Measurements from ENCODE around the gene FAM20C.

Gene FAM20C

GRCh38 chr7:208816-209215 is 16.4 kb downstream of the FAM20C start:
- DNase-seq (ENCODE audit: low spot score) = no peak

- DNase-seq (ENCODE audit: low spot score) = no peak
Observed at GRCh38 chr7:209416-209815, 17.0 kb downstream of the FAM20C start.

GRCh38 chr7:209906-210305 is 17.5 kb downstream of the FAM20C start:
- DNase-seq (ENCODE audit: low spot score) = no peak

- DNase-seq (ENCODE audit: low spot score) = no peak
Observed at GRCh38 chr7:210401-210925, 18.1 kb downstream of the FAM20C start.

GRCh38 chr7:211033-211714 is 18.8 kb downstream of the FAM20C start:
- DNase-seq (ENCODE audit: low spot score) = no peak

- no peak for DNase-seq (ENCODE audit: low spot score)
Observed at GRCh38 chr7:211715-212058, 19.3 kb downstream of the FAM20C start.

- no peak for DNase-seq (ENCODE audit: low spot score)
Observed at GRCh38 chr7:212754-213153, 20.4 kb downstream of the FAM20C start.

- DNase-seq (ENCODE audit: low spot score) = no peak
Observed at GRCh38 chr7:213324-213993, 21.1 kb downstream of the FAM20C start.

- no peak for DNase-seq (ENCODE audit: low spot score)
Observed at GRCh38 chr7:214410-215212, 22.2 kb downstream of the FAM20C start.

GRCh38 chr7:216360-217300 is 24.3 kb downstream of the FAM20C start:
- no peak for DNase-seq (ENCODE audit: low spot score)

GRCh38 chr7:217781-218180 is 25.4 kb downstream of the FAM20C start:
- DNase-seq (ENCODE audit: low spot score) = no peak

GRCh38 chr7:218316-218715 is 25.9 kb downstream of the FAM20C start:
- no peak for DNase-seq (ENCODE audit: low spot score)

GRCh38 chr7:218896-219580 is 26.7 kb downstream of the FAM20C start:
- no peak for DNase-seq (ENCODE audit: low spot score)

- peak; percentile 72 for DNase-seq (ENCODE audit: low spot score)
Observed at GRCh38 chr7:219581-220150, 27.3 kb downstream of the FAM20C start.

GRCh38 chr7:220151-220841 is 27.9 kb downstream of the FAM20C start:
- DNase-seq (ENCODE audit: low spot score) = no peak

GRCh38 chr7:221978-222715 is 29.8 kb downstream of the FAM20C start:
- DNase-seq (ENCODE audit: low spot score) = no peak

- DNase-seq (ENCODE audit: low spot score) = no peak
Observed at GRCh38 chr7:222716-223041, 30.3 kb downstream of the FAM20C start.

GRCh38 chr7:223118-223800 is 30.9 kb downstream of the FAM20C start:
- DNase-seq (ENCODE audit: low spot score) = no peak

- DNase-seq (ENCODE audit: low spot score) = no peak
Observed at GRCh38 chr7:223861-224260, 31.5 kb downstream of the FAM20C start.
